ENCODE measurements around the gene CHD2. TPM values are rescaled to one million over a fixed set of nuclear protein-coding genes. Genes with fewer than 3 reads are reported as not detected.

The CHD2 gene
- total RNA-seq, 1 experiment from 2014 or later: 101 TPM

DNA sequence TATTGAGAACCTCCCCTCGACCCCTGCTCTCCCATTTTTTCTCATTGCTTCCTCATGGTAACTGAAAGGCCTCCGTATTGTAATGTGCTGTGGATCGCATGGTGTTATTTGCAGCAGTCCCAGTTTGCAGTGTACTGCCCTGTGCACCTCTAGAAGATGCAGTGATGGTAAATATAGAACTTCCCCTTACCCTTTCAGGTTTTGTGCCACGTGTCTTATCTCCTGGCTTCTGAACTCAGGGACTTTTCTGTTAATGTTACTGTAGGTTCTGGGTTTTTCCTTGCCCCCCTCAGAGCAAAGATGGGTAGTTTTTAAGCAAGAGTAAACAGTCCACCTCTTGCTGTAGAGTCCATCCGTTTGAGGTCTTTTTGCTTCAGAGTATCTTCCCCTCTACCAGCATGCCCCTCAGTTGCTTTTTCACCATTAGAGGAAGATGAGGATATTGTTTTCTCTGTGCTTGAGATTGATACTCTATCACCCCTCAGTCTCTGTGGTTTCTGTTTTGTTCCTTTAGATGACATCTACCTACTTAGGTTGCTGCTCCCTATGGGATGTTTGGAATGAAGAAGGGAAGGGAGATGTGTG lies 22.4 kb downstream of the CHD2 start:
- H3K9me3 Mint-ChIP-seq: no peaks in the 10 kb centered on the region
- no peak for DNase-seq (ENCODE audit: low spot score)
- POLR2A ChIA-PET: no interaction called here
- peaks cover 45% of the 10 kb centered on the region for H3K36me3 Mint-ChIP-seq
- TF ChIP-seq, protein P1, sequence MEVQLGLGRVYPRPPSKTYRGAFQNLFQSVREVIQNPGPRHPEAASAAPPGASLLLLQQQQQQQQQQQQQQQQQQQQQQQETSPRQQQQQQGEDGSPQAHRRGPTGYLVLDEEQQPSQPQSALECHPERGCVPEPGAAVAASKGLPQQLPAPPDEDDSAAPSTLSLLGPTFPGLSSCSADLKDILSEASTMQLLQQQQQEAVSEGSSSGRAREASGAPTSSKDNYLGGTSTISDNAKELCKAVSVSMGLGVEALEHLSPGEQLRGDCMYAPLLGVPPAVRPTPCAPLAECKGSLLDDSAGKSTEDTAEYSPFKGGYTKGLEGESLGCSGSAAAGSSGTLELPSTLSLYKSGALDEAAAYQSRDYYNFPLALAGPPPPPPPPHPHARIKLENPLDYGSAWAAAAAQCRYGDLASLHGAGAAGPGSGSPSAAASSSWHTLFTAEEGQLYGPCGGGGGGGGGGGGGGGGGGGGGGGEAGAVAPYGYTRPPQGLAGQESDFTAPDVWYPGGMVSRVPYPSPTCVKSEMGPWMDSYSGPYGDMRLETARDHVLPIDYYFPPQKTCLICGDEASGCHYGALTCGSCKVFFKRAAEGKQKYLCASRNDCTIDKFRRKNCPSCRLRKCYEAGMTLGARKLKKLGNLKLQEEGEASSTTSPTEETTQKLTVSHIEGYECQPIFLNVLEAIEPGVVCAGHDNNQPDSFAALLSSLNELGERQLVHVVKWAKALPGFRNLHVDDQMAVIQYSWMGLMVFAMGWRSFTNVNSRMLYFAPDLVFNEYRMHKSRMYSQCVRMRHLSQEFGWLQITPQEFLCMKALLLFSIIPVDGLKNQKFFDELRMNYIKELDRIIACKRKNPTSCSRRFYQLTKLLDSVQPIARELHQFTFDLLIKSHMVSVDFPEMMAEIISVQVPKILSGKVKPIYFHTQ (CRISPR knock-in tag; IDR thresholded peaks at IDR 0.05): no peak
- no peak for TF ChIP-seq JUN (CRISPR knock-in tag; IDR thresholded peaks at IDR 0.05)
- TF ChIP-seq SP1 (CRISPR knock-in tag; conservative IDR thresholded peaks at IDR 0.05): no peak
- no peak for TF ChIP-seq ZNF671 (CRISPR knock-in tag; IDR thresholded peaks at IDR 0.05)
- no peak for TF ChIP-seq TEAD4 (CRISPR knock-in tag; IDR thresholded peaks at IDR 0.05)
- no peak for TF ChIP-seq PRRX2 (CRISPR knock-in tag; IDR thresholded peaks at IDR 0.05)
- TF ChIP-seq ETV6 (CRISPR knock-in tag; IDR thresholded peaks at IDR 0.05): no peak
- TF ChIP-seq CREM (CRISPR knock-in tag; IDR thresholded peaks at IDR 0.05): no peak
- no peak for TF ChIP-seq CREB1 (CRISPR knock-in tag; IDR thresholded peaks at IDR 0.05)
- TF ChIP-seq, protein P2, sequence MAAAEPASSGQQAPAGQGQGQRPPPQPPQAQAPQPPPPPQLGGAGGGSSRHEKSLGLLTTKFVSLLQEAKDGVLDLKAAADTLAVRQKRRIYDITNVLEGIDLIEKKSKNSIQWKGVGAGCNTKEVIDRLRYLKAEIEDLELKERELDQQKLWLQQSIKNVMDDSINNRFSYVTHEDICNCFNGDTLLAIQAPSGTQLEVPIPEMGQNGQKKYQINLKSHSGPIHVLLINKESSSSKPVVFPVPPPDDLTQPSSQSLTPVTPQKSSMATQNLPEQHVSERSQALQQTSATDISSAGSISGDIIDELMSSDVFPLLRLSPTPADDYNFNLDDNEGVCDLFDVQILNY (CRISPR knock-in tag; IDR thresholded peaks at IDR 0.05): no peak
- TF ChIP-seq, protein P3, sequence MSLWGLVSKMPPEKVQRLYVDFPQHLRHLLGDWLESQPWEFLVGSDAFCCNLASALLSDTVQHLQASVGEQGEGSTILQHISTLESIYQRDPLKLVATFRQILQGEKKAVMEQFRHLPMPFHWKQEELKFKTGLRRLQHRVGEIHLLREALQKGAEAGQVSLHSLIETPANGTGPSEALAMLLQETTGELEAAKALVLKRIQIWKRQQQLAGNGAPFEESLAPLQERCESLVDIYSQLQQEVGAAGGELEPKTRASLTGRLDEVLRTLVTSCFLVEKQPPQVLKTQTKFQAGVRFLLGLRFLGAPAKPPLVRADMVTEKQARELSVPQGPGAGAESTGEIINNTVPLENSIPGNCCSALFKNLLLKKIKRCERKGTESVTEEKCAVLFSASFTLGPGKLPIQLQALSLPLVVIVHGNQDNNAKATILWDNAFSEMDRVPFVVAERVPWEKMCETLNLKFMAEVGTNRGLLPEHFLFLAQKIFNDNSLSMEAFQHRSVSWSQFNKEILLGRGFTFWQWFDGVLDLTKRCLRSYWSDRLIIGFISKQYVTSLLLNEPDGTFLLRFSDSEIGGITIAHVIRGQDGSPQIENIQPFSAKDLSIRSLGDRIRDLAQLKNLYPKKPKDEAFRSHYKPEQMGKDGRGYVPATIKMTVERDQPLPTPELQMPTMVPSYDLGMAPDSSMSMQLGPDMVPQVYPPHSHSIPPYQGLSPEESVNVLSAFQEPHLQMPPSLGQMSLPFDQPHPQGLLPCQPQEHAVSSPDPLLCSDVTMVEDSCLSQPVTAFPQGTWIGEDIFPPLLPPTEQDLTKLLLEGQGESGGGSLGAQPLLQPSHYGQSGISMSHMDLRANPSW (CRISPR knock-in tag; conservative IDR thresholded peaks at IDR 0.05; ENCODE audit: low read depth): no peak
- TF ChIP-seq GTF2I (CRISPR knock-in tag; conservative IDR thresholded peaks at IDR 0.05): no peak
- TF ChIP-seq GABPB1 (CRISPR knock-in tag; IDR thresholded peaks at IDR 0.05): no peak
- TF ChIP-seq ESRRA (CRISPR knock-in tag; IDR thresholded peaks at IDR 0.05; ENCODE audit: borderline replicate concordance): no peak
- TF ChIP-seq FOXK1 (CRISPR knock-in tag; IDR thresholded peaks at IDR 0.05): no peak
- no peak for TF ChIP-seq RELA (CRISPR knock-in tag; IDR thresholded peaks at IDR 0.05; ENCODE audit: borderline replicate concordance)
- no peak for TF ChIP-seq NFATC4 (CRISPR knock-in tag; IDR thresholded peaks at IDR 0.05)
- CTCF ChIA-PET: interaction anchor here (0.6 to 2.3 kb wide), 3 partner anchors 9 to 114 kb away, joined by 3 to 9 read pairs (median 3); no protein-coding TSS in a partner anchor
- no peak overlapping the region for H3K4me3 Mint-ChIP-seq
- peaks cover 55% of the 10 kb centered on the region for H3K4me1 Mint-ChIP-seq
- peak; percentile 29; the same call in 1 of the 2 replicates for ATAC-seq
- H3K27ac Mint-ChIP-seq: peak overlapping the region; percentile 75
- H3K27me3 Mint-ChIP-seq (ENCODE audit: low read depth): no peaks in the 10 kb centered on the region

DNA sequence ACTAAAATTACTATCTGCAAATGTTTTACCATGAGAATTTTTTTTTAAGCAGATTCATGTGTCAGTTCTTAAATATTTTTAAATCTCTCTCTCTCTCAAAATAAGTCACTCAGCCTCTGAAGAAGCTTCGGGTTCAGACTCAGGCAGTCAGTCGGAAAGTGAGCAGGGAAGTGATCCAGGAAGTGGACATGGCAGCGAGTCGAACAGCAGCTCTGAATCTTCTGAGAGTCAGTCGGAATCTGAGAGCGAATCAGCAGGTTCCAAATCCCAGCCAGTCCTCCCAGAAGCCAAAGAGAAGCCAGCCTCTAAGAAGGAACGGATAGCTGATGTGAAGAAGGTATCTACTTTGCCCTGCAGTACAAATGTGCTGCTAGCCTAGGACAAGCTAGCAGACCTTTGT lies 24.1 kb downstream of the CHD2 start:
- CTCF ChIA-PET: interaction anchor here (1.1 kb wide), 1 partner anchor 127 kb away, joined by 5 read pairs; no protein-coding TSS in a partner anchor
- Mint-ChIP-seq H3K27ac (peak overlapping the region; percentile 91), H3K36me3 (peaks cover 62% of the 10 kb centered on the region)
- TF ChIP-seq, protein P4, sequence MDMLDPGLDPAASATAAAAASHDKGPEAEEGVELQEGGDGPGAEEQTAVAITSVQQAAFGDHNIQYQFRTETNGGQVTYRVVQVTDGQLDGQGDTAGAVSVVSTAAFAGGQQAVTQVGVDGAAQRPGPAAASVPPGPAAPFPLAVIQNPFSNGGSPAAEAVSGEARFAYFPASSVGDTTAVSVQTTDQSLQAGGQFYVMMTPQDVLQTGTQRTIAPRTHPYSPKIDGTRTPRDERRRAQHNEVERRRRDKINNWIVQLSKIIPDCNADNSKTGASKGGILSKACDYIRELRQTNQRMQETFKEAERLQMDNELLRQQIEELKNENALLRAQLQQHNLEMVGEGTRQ (CRISPR knock-in tag; IDR thresholded peaks at IDR 0.05): no peak
- TF ChIP-seq, protein P5, sequence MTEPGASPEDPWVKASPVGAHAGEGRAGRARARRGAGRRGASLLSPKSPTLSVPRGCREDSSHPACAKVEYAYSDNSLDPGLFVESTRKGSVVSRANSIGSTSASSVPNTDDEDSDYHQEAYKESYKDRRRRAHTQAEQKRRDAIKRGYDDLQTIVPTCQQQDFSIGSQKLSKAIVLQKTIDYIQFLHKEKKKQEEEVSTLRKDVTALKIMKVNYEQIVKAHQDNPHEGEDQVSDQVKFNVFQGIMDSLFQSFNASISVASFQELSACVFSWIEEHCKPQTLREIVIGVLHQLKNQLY (CRISPR knock-in tag; IDR thresholded peaks at IDR 0.05): no peak
- TF ChIP-seq TP53 (CRISPR knock-in tag; IDR thresholded peaks at IDR 0.05) (no peak), CREM (CRISPR knock-in tag; IDR thresholded peaks at IDR 0.05) (no peak), MXD4 (CRISPR knock-in tag; IDR thresholded peaks at IDR 0.05; ENCODE audit: borderline replicate concordance) (no peak), ETV6 (CRISPR knock-in tag; IDR thresholded peaks at IDR 0.05) (no peak), FOXP1 (CRISPR knock-in tag; IDR thresholded peaks at IDR 0.05; ENCODE audit: borderline replicate concordance) (no peak)
- TF ChIP-seq, protein P6, sequence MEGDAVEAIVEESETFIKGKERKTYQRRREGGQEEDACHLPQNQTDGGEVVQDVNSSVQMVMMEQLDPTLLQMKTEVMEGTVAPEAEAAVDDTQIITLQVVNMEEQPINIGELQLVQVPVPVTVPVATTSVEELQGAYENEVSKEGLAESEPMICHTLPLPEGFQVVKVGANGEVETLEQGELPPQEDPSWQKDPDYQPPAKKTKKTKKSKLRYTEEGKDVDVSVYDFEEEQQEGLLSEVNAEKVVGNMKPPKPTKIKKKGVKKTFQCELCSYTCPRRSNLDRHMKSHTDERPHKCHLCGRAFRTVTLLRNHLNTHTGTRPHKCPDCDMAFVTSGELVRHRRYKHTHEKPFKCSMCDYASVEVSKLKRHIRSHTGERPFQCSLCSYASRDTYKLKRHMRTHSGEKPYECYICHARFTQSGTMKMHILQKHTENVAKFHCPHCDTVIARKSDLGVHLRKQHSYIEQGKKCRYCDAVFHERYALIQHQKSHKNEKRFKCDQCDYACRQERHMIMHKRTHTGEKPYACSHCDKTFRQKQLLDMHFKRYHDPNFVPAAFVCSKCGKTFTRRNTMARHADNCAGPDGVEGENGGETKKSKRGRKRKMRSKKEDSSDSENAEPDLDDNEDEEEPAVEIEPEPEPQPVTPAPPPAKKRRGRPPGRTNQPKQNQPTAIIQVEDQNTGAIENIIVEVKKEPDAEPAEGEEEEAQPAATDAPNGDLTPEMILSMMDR (IDR thresholded peaks at IDR 0.05): no peak
- TF ChIP-seq, protein P7, sequence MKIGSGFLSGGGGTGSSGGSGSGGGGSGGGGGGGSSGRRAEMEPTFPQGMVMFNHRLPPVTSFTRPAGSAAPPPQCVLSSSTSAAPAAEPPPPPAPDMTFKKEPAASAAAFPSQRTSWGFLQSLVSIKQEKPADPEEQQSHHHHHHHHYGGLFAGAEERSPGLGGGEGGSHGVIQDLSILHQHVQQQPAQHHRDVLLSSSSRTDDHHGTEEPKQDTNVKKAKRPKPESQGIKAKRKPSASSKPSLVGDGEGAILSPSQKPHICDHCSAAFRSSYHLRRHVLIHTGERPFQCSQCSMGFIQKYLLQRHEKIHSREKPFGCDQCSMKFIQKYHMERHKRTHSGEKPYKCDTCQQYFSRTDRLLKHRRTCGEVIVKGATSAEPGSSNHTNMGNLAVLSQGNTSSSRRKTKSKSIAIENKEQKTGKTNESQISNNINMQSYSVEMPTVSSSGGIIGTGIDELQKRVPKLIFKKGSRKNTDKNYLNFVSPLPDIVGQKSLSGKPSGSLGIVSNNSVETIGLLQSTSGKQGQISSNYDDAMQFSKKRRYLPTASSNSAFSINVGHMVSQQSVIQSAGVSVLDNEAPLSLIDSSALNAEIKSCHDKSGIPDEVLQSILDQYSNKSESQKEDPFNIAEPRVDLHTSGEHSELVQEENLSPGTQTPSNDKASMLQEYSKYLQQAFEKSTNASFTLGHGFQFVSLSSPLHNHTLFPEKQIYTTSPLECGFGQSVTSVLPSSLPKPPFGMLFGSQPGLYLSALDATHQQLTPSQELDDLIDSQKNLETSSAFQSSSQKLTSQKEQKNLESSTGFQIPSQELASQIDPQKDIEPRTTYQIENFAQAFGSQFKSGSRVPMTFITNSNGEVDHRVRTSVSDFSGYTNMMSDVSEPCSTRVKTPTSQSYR (CRISPR knock-in tag; IDR thresholded peaks at IDR 0.05): no peak

More for the DNA sequence above, 24.1 kb downstream of the CHD2 start:
- Mint-ChIP-seq H3K9me3 (no peaks in the 10 kb centered on the region), H3K4me3 (no peak overlapping the region), H3K4me1 (peaks cover 47% of the 10 kb centered on the region), H3K27me3 (ENCODE audit: low read depth) (no peaks in the 10 kb centered on the region)
- DNase-seq (ENCODE audit: low spot score): no peak
- ATAC-seq: no peak
- POLR2A ChIA-PET: interaction anchor here (0.5 kb wide), 1 partner anchor 26 kb away, joined by 4 read pairs; no protein-coding TSS in a partner anchor

Measured in WTC11 (cell line).